H9 (cell line): ENCODE data around the gene MBNL1. TPM values are rescaled to one million over a fixed set of nuclear protein-coding genes. Genes with fewer than 3 reads are reported as not detected.

ENCODE experiments used
- DNase-seq: peaks from one replicate; pipeline ENCODE4 v3.0.0-alpha.2; 2017
- H2AFZ ChIP-seq: one replicate; pipeline ENCODE4 v1.6.1; 2013; ENCODE audit warnings: mild to moderate bottlenecking, low read length, control low read depth, moderate library complexity
- H2AK5ac ChIP-seq: 2 replicates; pipeline ENCODE4 v1.6.1; 2013; ENCODE audit warnings: low read length, control low read depth, mixed read lengths; ENCODE audit not compliant: insufficient read length
- H2BK120ac ChIP-seq: one replicate; pipeline ENCODE4 v1.6.1; 2013; ENCODE audit warnings: low read depth, mild to moderate bottlenecking, low read length, control low read depth, inconsistent platforms; ENCODE audit not compliant: poor library complexity, severe bottlenecking
- H2BK12ac ChIP-seq: 2 replicates; pipeline ENCODE4 v1.6.1; 2013; ENCODE audit warnings: low read length, control low read depth, mixed read lengths, low read depth; ENCODE audit not compliant: insufficient read length
- H2BK15ac ChIP-seq: 2 replicates; pipeline ENCODE4 v1.6.1; 2013; ENCODE audit warnings: low read depth, low read length, control low read depth
- H2BK20ac ChIP-seq: one replicate; pipeline ENCODE4 v1.6.1; 2013; ENCODE audit warnings: low read depth, mild to moderate bottlenecking, low read length, control low read depth, inconsistent platforms; ENCODE audit not compliant: poor library complexity, severe bottlenecking
- H2BK5ac ChIP-seq: 2 replicates; pipeline ENCODE4 v1.6.1; 2013; ENCODE audit warnings: low read length, control low read depth, mixed read lengths; ENCODE audit not compliant: insufficient read length
- H3K14ac ChIP-seq: 2 replicates; pipeline ENCODE4 v1.6.1; 2013; ENCODE audit warnings: low read length, control low read depth; ENCODE audit not compliant: insufficient read depth
- H3K18ac ChIP-seq: 2 replicates; pipeline ENCODE4 v1.6.1; 2013; ENCODE audit warnings: low read depth, mild to moderate bottlenecking, mixed read lengths, low read length, control low read depth; ENCODE audit not compliant: insufficient read length
- H3K23ac ChIP-seq: 2 replicates; pipeline ENCODE4 v1.6.1; 2013; ENCODE audit warnings: low read length, control low read depth, mixed read lengths, low read depth; ENCODE audit not compliant: insufficient read length
- H3K23me2 ChIP-seq: 2 replicates; pipeline ENCODE4 v1.6.1; 2013; ENCODE audit warnings: low read depth, mild to moderate bottlenecking, mixed read lengths, low read length, control low read depth; ENCODE audit not compliant: insufficient read length, poor library complexity, severe bottlenecking
- H3K27ac ChIP-seq: 2 replicates; pipeline ENCODE4 v1.5.1; 2013; ENCODE audit warnings: low read length, control low read depth, mixed read lengths, low read depth; ENCODE audit not compliant: insufficient read length
- H3K27me3 ChIP-seq: 2 replicates; pipeline ENCODE4 v1.6.1; 2013; ENCODE audit warnings: low read length, control low read depth, inconsistent platforms; ENCODE audit not compliant: insufficient read depth
- H3K4ac ChIP-seq: 2 replicates; pipeline ENCODE4 v1.6.1; 2013; ENCODE audit warnings: low read depth, mild to moderate bottlenecking, control low read depth, inconsistent platforms, low read length, moderate library complexity
- H3K4me1 ChIP-seq: 2 replicates; pipeline ENCODE4 v1.6.1; 2013; ENCODE audit warnings: low read length, control low read depth, inconsistent platforms; ENCODE audit not compliant: insufficient read depth
- H3K4me2 ChIP-seq: 2 replicates; pipeline ENCODE4 v1.6.1; 2013; ENCODE audit warnings: low read length, control low read depth, mixed read lengths; ENCODE audit not compliant: insufficient read length, insufficient read depth
- H3K56ac ChIP-seq: 2 replicates; pipeline ENCODE4 v1.6.1; 2013; ENCODE audit warnings: low read depth, mild to moderate bottlenecking, mixed read lengths, low read length, control low read depth; ENCODE audit not compliant: insufficient read length
- H3K79me1 ChIP-seq: 2 replicates; pipeline ENCODE4 v1.6.1; 2013; ENCODE audit warnings: low read depth, mild to moderate bottlenecking, moderate library complexity, low read length, control low read depth, inconsistent platforms; ENCODE audit not compliant: insufficient read depth, poor library complexity, severe bottlenecking
- H3K79me2 ChIP-seq: 2 replicates; pipeline ENCODE4 v1.6.1; 2013; ENCODE audit warnings: low read length, control low read depth, inconsistent platforms; ENCODE audit not compliant: insufficient read depth
- H3K9ac ChIP-seq: 2 replicates; pipeline ENCODE4 v1.6.1; 2013; ENCODE audit warnings: low read length, control low read depth, mixed read lengths; ENCODE audit not compliant: insufficient read length; ENCODE audit errors: extremely low read depth
- H3K9me3 ChIP-seq: one replicate; pipeline ENCODE4 v1.6.1; 2013; ENCODE audit warnings: low read depth, low read length, inconsistent platforms; ENCODE audit not compliant: control insufficient read depth
- H3T11ph ChIP-seq: one replicate; pipeline ENCODE4 v1.6.1; 2013; ENCODE audit warnings: mild to moderate bottlenecking, low read length, control low read depth, inconsistent platforms
- H4K20me1 ChIP-seq: one replicate; pipeline ENCODE4 v1.6.1; 2013; ENCODE audit not compliant: control insufficient read depth, insufficient read length, insufficient read depth
- H4K5ac ChIP-seq: 2 replicates; pipeline ENCODE4 v1.6.1; 2013; ENCODE audit warnings: low read depth, mild to moderate bottlenecking, mixed read lengths, low read length, control low read depth; ENCODE audit not compliant: insufficient read length
- H4K8ac ChIP-seq: replicated peaks from 2 replicates; pipeline ENCODE4 v1.6.1; 2013; ENCODE audit warnings: low read length, control low read depth, mixed read lengths, low read depth; ENCODE audit not compliant: insufficient read length
- H4K91ac ChIP-seq: 2 replicates; pipeline ENCODE4 v1.6.1; 2013; ENCODE audit warnings: low read depth, mild to moderate bottlenecking, moderate library complexity, mixed read lengths, low read length, control low read depth; ENCODE audit not compliant: insufficient read length
- H3K27ac Mint-ChIP-seq, 3 experiments: 2 replicates in 2 of 3; 3 replicates in 1 of 3; pipeline ENCODE4 v1.8.0; 2020 to 2021; ENCODE audit warnings: mixed read lengths in 3 of 3, mild to moderate bottlenecking in 1 of 3, moderate library complexity in 1 of 3
- H3K27me3 Mint-ChIP-seq: 2 replicates; pipeline ENCODE4 v1.8.0; 2021; ENCODE audit warnings: low read depth, mild to moderate bottlenecking, moderate library complexity, mixed read lengths
- H3K36me3 Mint-ChIP-seq, 3 experiments: 2 replicates in 2 of 3; 3 replicates in 1 of 3; pipeline ENCODE4 v1.8.0; 2020 to 2021; ENCODE audit warnings: low read depth in 3 of 3, mixed read lengths in 3 of 3; ENCODE audit not compliant: insufficient read depth in 1 of 3
- H3K4me1 Mint-ChIP-seq, 2 experiments: 2 replicates each; pipeline ENCODE4 v1.8.0; 2020; ENCODE audit warnings: mixed read lengths in 2 of 2
- H3K4me3 Mint-ChIP-seq, 2 experiments: 2 replicates in 1 of 2; 3 replicates in 1 of 2; pipeline ENCODE4 v1.8.0; 2020 to 2021; ENCODE audit warnings: mild to moderate bottlenecking in 2 of 2, mixed read lengths in 2 of 2, moderate library complexity in 1 of 2
- H3K9me3 Mint-ChIP-seq, 2 experiments: 2 replicates in 1 of 2; 3 replicates in 1 of 2; pipeline ENCODE4 v1.8.0; 2020; ENCODE audit warnings: mild to moderate bottlenecking in 2 of 2, mixed read lengths in 2 of 2, moderate library complexity in 1 of 2
- CTCF ChIP-seq: fragments of 200-600 bp; sonication (generic); conservative IDR thresholded peaks from 3 replicates; pipeline ENCODE4 v1.8.0; 2021; ENCODE audit warnings: antibody characterized with exemption, mild to moderate bottlenecking
- WGBS: extraction: QIAGEN DNeasy Blood & Tissue Kit; methylation state at CpG from one replicate; pipeline ENCODE4 v1.1.7; 2013; ENCODE audit warnings: missing lambda C conversion rate, low lambda C conversion rate, mixed read lengths; ENCODE audit not compliant: insufficient read length; ENCODE audit errors: extremely low coverage; 5-methylcytosine and 5-hydroxymethylcytosine counted together
- total RNA-seq: library from RNA; stranded (reverse); gene quantifications from 2 replicates; pipeline ENCODE4 v1.2.1, GENCODE V29; 2021

The MBNL1 gene
- total RNA-seq, 1 experiment from 2014 or later, result 14.9 TPM

- H3K9ac ChIP-seq, result no peak overlapping the region
- H3K14ac ChIP-seq, result no peak overlapping the region
- no peak overlapping the region for H3K23ac ChIP-seq
- DNase-seq, result no peak
- no peak overlapping the region for H3K18ac ChIP-seq
- no peak overlapping the region for H4K8ac ChIP-seq
- no peak overlapping the region for H2AFZ ChIP-seq
- H3K27me3 Mint-ChIP-seq, result no peaks in the 10 kb centered on the region
- H3K23me2 ChIP-seq, result no peaks in the 10 kb centered on the region
- no peak for TF ChIP-seq CTCF
- H3K9me3 ChIP-seq, result no peaks in the 10 kb centered on the region
- no peaks in the 10 kb centered on the region for H3K79me1 ChIP-seq
- no peak overlapping the region for H3K27ac Mint-ChIP-seq
- H2AK5ac ChIP-seq, result no peak overlapping the region
- no peak overlapping the region for H3K27ac ChIP-seq
- H3K4me1 Mint-ChIP-seq, result peaks cover 9 to 10% of the 10 kb centered on the region in 2 experiments
- no peak overlapping the region for H3K4ac ChIP-seq
- H3T11ph ChIP-seq, result no peak overlapping the region
- H3K56ac ChIP-seq, result no peak overlapping the region
- H4K20me1 ChIP-seq, result no peaks in the 10 kb centered on the region
- H4K5ac ChIP-seq, result no peak overlapping the region
- H2BK120ac ChIP-seq, result no peak overlapping the region
- no CpG with 5 or more reads among the region's 2 CpGs for WGBS
- no peaks in the 10 kb centered on the region for H3K36me3 Mint-ChIP-seq
- no peak overlapping the region for H2BK12ac ChIP-seq
- no peaks in the 10 kb centered on the region; the same call in 1 of the 2 replicates for H3K79me2 ChIP-seq
- H3K4me2 ChIP-seq, result no peak overlapping the region
- H2BK20ac ChIP-seq, result no peak overlapping the region
- H2BK15ac ChIP-seq, result no peak overlapping the region
- no peak overlapping the region for H3K4me3 Mint-ChIP-seq
- H3K4me1 ChIP-seq, result no peaks in the 10 kb centered on the region
- H3K9me3 Mint-ChIP-seq, result no peaks in the 10 kb centered on the region
- no peaks in the 10 kb centered on the region for H3K27me3 ChIP-seq
- no peak overlapping the region for H4K91ac ChIP-seq
- H2BK5ac ChIP-seq, result no peak overlapping the region
Measured at GRCh38 chr3:152346740-152347139, 78.0 kb downstream of the MBNL1 start.
